ENCODE results near the gene ALAS1. TPM values are rescaled to one million over a fixed set of nuclear protein-coding genes. Genes with fewer than 3 reads are reported as not detected.

ALAS1 gene
- total and polyA plus RNA-seq, 9 of the 15 experiments (the other 6 are each of a cell fraction or from before 2014, with no cell fraction given), result 21.4 to 49.5 (median 34.4) TPM

DNA sequence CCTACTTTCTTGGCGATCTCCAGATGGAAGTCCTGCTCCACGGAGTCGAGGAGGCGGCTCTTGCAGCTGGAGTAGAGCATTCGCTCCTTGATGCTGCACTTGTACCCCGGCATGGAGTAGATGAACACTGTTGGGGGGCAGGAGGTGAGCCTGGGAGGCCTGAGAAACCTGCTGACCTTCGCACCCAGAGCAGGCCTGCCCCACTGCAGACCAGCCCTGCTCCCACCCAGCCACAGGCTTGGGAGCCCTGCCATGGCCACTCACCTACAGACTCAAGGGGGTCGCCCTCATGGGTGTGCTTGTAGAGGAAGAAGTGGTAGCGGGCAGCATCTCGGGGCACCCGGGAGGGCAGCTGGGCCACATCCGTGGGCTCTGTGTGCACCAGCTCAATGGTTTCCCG is 31.7 kb downstream of the ALAS1 start:
- H2AFZ ChIP-seq (ENCODE audit: low read depth, low read length), result no peak overlapping the region
- H3K9me3 ChIP-seq (replicated peaks; ENCODE audit: control insufficient read depth, insufficient read depth, low read depth, low read length), result no peaks in the 10 kb centered on the region
- H3K79me2 ChIP-seq (ENCODE audit: control insufficient read depth, insufficient read depth, low read length), result no peaks in the 10 kb centered on the region; the same call in 2 of the 3 replicates
- H3K27ac ChIP-seq (ENCODE audit: extremely low read depth, low read depth, low read length), result no peak overlapping the region
- H3K36me3 ChIP-seq (ENCODE audit: control insufficient read depth, insufficient read depth, low read length), result peaks cover 34% of the 10 kb centered on the region; the same call in 2 of the 3 replicates
- no peak overlapping the region for H3K9ac ChIP-seq (ENCODE audit: insufficient read depth in 1 of 2, low read depth in 2 of 2, low read length in 2 of 2)
- CTCF ChIA-PET (ENCODE audit: low intra/inter-chr PET ratio), result interaction anchor here (1.1 kb wide), 1 partner anchor 49 kb away, joined by 8 read pairs; the partner anchor contains the start of gene WDR82
- no TSS peak for BruUV-seq (replicated peaks)
- no peaks in the 10 kb centered on the region for H3K9me1 ChIP-seq (ENCODE audit: control insufficient read depth, insufficient read depth, low read length)
- ATAC-seq (no peak), DNase-seq (ENCODE audit: extremely low read depth in 1 of 4, low spot score in 3 of 4) (no peak), FAIRE-seq (no peak)
- intact Hi-C loops (cut with micrococcal nuclease), result loop anchor here (5.0 kb wide), 1 partner anchor 108 kb away; no protein-coding TSS in a partner anchor
- no peaks in the 10 kb centered on the region for H3K27me3 ChIP-seq (ENCODE audit: control insufficient read depth in 2 of 2, insufficient read depth in 2 of 2, low read length in 2 of 2)
- H3K4me2 ChIP-seq (ENCODE audit: insufficient read depth, low read length), result no peak overlapping the region
- in situ Hi-C loops (cut with MboI), result no loop called here
- H3K4me1 ChIP-seq (replicated peaks in 1 of 2; ENCODE audit: control insufficient read depth in 2 of 2, insufficient read depth in 2 of 2, low read length in 2 of 2), result peaks cover 4 to 51% of the 10 kb centered on the region in 2 experiments; a peak in 3 of 5 replicates
- no peak for TF ChIP-seq SP2 (IDR thresholded peaks at IDR 0.05; ENCODE audit: extremely low read depth, low read depth, low read length, poor library complexity, severe bottlenecking)
- no peak for TF ChIP-seq ZEB2 (IDR thresholded peaks at IDR 0.05)
- TF ChIP-seq NFXL1 (CRISPR knock-in tag; IDR thresholded peaks at IDR 0.05), result no peak
- no peak for TF ChIP-seq LARP7 (IDR thresholded peaks at IDR 0.05)
- TF ChIP-seq SRSF3 (IDR thresholded peaks at IDR 0.05; ENCODE audit: insufficient read depth, low read length), result no peak
- no peak for TF ChIP-seq ZFP36 (IDR thresholded peaks at IDR 0.05; ENCODE audit: low read depth, low read length, partially characterized antibody)
- TF ChIP-seq TGIF2 (CRISPR knock-in tag; IDR thresholded peaks at IDR 0.05), result no peak
- TF ChIP-seq FOXP4 (CRISPR knock-in tag; IDR thresholded peaks at IDR 0.05; ENCODE audit: borderline replicate concordance), result no peak
- TF ChIP-seq, protein P1, sequence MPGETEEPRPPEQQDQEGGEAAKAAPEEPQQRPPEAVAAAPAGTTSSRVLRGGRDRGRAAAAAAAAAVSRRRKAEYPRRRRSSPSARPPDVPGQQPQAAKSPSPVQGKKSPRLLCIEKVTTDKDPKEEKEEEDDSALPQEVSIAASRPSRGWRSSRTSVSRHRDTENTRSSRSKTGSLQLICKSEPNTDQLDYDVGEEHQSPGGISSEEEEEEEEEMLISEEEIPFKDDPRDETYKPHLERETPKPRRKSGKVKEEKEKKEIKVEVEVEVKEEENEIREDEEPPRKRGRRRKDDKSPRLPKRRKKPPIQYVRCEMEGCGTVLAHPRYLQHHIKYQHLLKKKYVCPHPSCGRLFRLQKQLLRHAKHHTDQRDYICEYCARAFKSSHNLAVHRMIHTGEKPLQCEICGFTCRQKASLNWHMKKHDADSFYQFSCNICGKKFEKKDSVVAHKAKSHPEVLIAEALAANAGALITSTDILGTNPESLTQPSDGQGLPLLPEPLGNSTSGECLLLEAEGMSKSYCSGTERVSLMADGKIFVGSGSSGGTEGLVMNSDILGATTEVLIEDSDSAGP (CRISPR knock-in tag; IDR thresholded peaks at IDR 0.05), result no peak
- no peak for TF ChIP-seq HDAC1 (IDR thresholded peaks at IDR 0.05)
- no peak for TF ChIP-seq ZNF324 (CRISPR knock-in tag; IDR thresholded peaks at IDR 0.05)
- TF ChIP-seq ZNF583 (CRISPR knock-in tag; IDR thresholded peaks at IDR 0.05), result no peak
- no peak for TF ChIP-seq SPI1 (IDR thresholded peaks at IDR 0.05; ENCODE audit: borderline replicate concordance, low read depth, low read length)
- WGBS (ENCODE audit: insufficient coverage, low coverage, missing lambda C conversion rate), result 86% methylated on average over 9 of the region's 13 CpGs
- no peaks in the 10 kb centered on the region; the same call in 1 of the 2 replicates for H4K20me1 ChIP-seq (replicated peaks; ENCODE audit: control insufficient read depth, insufficient read depth, low read length)
- no peak overlapping the region for H3K4me3 ChIP-seq
- POLR2A ChIA-PET, result no interaction called here

Data from K562 (cell line).